DMS153 (cell line): ENCODE results near the gene VASP.

Source experiments
- DNase-seq: peaks from one replicate; lab custom pipeline; 2025; lab: John Stamatoyannopoulos, UW

VASP gene

DNA sequence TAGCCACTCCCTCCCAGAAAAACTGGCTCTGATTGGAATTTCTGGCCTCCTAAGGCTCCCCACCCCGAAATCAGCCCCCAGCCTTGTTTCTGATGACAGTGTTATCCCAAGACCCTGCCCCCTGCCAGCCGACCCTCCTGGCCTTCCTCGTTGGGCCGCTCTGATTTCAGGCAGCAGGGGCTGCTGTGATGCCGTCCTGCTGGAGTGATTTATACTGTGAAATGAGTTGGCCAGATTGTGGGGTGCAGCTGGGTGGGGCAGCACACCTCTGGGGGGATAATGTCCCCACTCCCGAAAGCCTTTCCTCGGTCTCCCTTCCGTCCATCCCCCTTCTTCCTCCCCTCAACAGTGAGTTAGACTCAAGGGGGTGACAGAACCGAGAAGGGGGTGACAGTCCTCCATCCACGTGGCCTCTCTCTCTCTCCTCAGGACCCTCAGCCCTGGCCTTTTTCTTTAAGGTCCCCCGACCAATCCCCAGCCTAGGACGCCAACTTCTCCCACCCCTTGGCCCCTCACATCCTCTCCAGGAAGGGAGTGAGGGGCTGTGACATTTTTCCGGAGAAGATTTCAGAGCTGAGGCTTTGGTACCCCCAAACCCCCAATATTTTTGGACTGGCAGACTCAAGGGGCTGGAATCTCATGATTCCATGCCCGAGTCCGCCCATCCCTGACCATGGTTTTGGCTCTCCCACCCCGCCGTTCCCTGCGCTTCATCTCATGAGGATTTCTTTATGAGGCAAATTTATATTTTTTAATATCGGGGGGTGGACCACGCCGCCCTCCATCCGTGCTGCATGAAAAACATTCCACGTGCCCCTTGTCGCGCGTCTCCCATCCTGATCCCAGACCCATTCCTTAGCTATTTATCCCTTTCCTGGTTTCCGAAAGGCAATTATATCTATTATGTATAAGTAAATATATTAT, 33.3 kb upstream of the VASP start:
- no peak for DNase-seq

DNA sequence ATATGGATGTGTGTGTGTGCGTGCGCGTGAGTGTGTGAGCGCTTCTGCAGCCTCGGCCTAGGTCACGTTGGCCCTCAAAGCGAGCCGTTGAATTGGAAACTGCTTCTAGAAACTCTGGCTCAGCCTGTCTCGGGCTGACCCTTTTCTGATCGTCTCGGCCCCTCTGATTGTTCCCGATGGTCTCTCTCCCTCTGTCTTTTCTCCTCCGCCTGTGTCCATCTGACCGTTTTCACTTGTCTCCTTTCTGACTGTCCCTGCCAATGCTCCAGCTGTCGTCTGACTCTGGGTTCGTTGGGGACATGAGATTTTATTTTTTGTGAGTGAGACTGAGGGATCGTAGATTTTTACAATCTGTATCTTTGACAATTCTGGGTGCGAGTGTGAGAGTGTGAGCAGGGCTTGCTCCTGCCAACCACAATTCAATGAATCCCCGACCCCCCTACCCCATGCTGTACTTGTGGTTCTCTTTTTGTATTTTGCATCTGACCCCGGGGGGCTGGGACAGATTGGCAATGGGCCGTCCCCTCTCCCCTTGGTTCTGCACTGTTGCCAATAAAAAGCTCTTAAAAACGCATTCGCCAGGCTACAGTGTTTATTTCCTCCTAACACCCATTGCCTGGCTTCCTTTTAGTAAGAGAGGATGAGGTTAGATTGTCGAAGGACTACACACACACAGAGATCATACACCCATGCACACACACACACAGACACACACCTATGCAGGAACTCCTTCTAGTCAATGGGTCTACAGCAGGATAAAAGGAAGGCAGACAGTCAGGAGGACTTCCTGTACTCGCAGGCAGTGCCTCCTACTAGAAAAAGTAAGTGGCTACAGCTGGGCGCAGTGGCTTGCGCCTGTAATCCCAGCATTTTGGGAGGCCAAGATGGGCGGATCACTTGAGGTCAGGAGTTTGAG, 32.4 kb upstream of the VASP start:
- no peak for DNase-seq

DNA sequence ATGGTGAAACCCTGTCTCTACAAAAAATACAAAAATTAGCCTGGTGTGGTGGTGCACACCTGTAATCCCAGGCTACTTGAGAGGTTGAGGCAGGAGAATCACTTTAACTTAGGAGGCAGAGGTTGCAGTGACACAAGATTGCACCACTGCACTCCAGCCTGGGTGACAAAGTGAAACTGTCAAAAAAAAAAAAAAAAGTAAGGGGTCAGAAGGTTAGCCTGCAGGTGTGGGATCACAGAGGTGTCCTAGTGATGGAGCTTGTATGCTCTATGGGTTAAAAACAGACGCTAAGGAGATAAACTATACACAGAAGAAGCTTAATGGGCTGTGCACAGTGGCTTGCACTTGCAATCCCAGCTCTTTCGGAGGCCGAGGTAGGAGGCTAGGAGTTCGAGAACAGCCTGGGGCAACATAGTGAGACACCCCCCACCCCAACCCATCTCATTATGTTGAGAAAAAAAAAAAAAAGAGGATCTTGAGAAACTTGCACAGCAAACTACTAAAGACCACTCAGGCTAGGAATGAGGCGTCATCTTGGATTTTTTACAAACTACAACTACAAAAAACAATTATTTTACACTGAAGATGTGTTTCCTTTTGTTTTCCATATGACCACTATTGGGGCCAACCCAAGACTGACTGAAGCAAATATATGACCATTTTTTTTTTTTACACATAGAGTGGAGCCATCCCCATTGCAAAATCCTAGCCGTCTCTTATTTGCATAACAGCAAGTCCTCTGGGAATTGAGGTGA, 31.6 kb upstream of the VASP start:
- DNase-seq: no peak

DNA sequence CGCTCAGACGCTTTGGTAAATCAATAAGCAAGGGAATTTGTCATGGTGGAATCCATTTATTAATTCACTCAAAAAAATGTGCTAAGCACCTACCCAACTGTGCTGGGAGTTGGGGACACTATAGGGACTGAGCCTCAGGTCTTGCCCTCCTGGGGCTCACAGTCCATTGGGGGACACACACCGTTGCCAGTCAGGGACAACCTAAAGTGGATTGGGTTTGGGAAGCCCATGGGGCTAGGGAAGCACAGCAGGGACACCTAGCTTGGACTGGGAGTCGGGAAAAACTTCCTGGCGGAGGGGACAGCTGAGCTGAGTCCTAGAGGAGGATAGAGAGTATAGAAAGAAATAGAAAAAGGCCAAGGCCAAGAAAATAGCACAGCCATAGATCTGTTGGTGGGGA, 31.0 kb upstream of the VASP start:
- DNase-seq: no peak

DNA sequence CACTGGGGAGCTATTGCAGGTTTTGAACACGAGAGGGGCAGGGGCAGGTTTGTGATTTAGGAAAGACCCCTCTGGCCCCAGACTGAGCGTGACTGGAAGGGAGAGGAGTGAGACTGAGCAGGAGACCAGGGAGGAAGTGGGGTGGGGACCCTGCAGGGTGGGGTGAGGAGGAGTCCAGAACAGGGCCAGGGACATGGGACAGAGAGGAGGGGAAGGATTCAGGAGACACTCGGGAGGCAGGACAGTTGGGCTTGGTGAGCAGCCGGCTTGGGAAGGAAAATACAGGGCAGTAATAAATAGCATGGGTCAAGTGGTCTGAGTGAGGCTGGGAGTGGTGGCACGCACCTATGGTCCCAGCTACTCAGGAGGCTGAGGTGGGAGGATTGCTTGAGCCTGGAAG, 30.1 kb upstream of the VASP start:
- DNase-seq: no peak

- DNase-seq: no peak
Observed at GRCh38 chr19:45477713-45478453, 29.4 kb upstream of the VASP start.

DNA sequence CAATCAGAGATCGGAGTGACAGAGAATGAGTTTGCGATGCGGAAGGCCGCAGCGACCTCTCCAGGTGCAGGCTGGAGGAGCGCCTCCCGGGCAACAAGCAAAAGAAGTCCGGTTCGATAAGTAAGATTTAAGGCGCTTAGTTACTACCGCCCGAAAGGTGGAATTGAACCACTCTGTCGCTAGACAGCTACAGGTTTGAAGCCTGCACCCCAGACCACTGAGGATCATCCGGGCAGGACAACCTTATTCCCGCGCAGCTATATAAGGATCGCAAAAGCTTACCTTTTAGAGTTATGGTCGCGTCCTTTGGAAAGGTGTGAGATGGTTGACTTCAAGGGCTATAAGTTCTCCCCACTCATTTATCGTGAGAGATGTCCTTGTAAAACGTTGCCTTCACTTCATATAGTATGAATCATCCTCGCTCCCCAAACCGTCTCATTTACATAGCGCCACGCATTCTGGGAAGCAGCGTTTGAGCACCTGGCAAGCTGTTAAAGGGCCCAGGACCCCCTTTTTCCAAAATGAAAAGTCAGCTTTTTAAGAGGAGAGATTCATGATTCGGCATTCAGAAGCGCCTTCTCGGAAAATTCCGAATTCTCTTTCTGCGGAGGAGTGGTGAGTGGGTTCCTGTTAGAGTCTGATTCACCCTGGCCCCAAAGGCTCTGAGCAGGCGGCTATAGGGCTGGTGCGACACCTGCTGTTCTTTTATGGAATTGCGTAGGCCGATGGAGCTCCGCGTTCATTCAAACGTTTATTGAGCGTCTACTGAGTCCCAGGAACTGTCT, 28.6 kb upstream of the VASP start:
- peak; percentile 94 for DNase-seq

- DNase-seq: no peak
Observed at GRCh38 chr19:45483033-45483432, 24.2 kb upstream of the VASP start.

GRCh38 chr19:45484273-45484945, 22.9 kb upstream of the VASP start:
- no peak for DNase-seq

- peak; percentile 91 for DNase-seq
Observed at GRCh38 chr19:45485305-45486077, 21.8 kb upstream of the VASP start.

DNA sequence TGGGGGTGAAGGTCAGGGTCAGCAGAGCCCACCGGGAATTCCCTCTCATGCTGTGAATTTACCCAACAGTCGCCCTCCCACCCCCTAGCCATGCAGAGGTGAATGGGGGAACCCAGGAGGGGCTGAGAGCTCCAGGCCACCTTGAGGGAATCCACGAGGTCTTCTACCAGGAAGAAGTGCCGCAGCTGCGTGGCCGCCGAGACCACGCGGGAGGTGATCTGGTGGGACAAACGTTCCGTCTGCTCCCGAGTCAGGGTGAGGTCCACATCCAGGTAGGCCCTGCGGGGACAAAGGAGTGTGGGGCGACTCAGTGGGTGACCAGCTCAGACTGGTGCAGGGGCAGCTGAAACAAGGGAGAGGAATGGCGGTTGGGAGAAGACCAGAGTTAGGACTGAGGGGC, 18.6 kb upstream of the VASP start:
- no peak for DNase-seq

DNA sequence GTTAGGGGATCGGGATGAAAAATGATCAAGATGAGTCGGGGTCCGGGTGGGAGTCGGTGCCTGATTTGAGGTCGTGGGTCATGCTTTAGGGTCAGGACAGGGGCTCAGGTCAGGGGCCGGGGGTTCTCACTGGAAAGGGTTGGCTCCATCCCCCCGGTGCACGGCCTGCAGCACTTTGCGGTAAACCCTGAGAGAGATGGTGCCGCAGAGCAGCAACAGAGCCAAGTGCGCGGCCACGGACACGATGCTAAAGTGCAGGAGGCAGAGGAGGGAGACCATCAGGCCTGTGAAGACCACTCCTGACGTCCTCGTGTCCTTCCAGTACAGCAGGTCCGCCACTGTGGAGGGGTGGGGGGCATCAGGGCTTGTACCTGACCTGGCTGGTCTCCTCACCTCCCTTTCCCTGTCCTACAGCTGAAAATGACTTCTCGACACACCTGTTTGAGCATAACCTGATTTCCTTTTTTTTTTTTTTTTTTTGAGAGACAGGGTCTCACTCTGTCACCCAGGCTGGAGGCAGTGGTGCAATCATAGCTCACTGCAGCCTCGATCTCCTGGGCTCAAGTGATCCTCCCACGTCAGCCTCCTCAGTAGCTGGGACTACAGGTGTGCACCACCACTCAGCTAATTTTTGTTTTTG, 17.9 kb upstream of the VASP start:
- no peak for DNase-seq

DNA sequence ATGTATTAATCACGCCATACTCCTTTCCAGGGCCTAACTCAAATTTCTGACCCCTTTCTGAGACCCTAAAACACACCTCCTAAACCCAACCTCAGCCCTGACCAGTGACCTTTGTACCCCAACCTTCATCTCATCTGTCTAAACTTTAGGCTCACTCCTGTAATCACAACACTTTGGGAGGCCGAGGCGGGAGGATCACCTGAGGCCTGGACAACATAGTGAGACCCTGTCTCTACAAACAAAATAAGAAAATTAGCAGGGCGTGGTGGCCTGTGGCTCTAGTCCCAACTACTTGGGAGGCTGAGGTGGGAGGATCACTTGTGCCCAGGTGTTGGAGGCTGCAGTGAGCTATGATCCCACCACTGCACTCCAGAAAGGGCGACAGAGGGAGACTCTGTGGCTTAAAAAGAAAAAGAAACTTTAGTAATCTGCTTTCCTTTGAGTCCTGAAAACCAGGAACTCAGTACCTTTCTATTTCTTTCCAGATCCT, 15.1 kb upstream of the VASP start:
- no peak for DNase-seq

GRCh38 chr19:45492627-45493470, 14.4 kb upstream of the VASP start:
- DNase-seq: no peak

- DNase-seq: no peak
Observed at GRCh38 chr19:45494261-45494916, 12.9 kb upstream of the VASP start.

GRCh38 chr19:45495178-45495577, 12.1 kb upstream of the VASP start:
- no peak for DNase-seq

DNA sequence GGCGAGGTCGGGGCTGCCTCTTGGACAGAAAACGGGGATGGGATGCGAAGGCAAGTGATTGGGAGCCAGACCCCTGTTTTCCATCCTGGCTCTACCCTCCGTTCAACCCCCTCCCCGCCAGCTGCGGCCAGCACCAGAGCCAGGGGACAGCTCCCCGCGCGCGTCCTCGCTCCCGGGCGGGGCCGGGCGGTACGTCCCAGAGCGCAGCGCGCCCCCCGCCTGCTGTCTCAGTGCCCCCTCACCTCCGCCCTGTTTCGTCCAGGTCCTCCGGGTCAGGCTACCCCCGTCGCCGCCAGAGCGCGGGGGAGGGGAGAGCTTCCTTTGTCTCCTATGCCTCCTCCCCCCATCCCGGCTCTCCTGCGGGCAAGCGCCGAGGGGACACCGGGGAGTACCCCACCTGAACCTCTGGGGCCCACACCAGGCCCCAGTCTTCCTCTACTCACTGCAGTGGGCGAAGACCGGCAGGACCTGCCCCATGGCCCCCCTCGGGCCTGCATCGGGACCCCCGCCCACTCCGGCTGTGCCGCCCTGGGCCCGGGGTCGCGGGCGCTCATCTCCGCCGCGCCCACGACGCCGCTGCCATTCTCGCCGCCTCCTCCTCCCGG, 10.8 kb upstream of the VASP start:
- no peak for DNase-seq
